Activated naive CD4-positive, alpha-beta T cell treated with anti-CD3 and anti-CD28 coated beads for 36 hours (primary cell): ENCODE results near the gene NLRP1. TPM values are rescaled to one million over a fixed set of nuclear protein-coding genes. Genes with fewer than 3 reads are reported as not detected.

ENCODE experiments used
- CTCF ChIA-PET: fragments of 350-600 bp; sonication (Branson Sonifier 250); formaldehyde crosslinking; loops from one replicate; lab custom pipeline; 2021; ENCODE audit warnings: antibody characterized with exemption; lab: Charles Lee
- DNase-seq: peaks from one replicate; pipeline ENCODE4 v3.0.0-alpha.2; 2020
- H3K27ac Mint-ChIP-seq: one replicate; pipeline ENCODE4 v1.8.0; 2021; ENCODE audit warnings: mild to moderate bottlenecking, mixed read lengths
- H3K27me3 Mint-ChIP-seq: one replicate; pipeline ENCODE4 v1.8.0; 2021; ENCODE audit warnings: low read depth, mixed read lengths
- H3K36me3 Mint-ChIP-seq: one replicate; pipeline ENCODE4 v1.8.0; 2021; ENCODE audit warnings: low read depth, mixed read lengths
- H3K4me1 Mint-ChIP-seq: one replicate; pipeline ENCODE4 v1.8.0; 2021; ENCODE audit warnings: low read depth, mixed read lengths
- H3K4me3 Mint-ChIP-seq: one replicate; pipeline ENCODE4 v1.8.0; 2021; ENCODE audit warnings: mild to moderate bottlenecking, moderate library complexity, mixed read lengths
- H3K9me3 Mint-ChIP-seq: one replicate; pipeline ENCODE4 v1.8.0; 2021; ENCODE audit warnings: mixed read lengths
- intact Hi-C: fragments of 100-400 bp; cut with micrococcal nuclease; formaldehyde crosslinking; loops from one replicate; pipeline ENCODE4 v1.15.1; 2023
- total RNA-seq, 2 experiments: library from RNA; stranded (reverse); gene quantifications; one replicate each; pipeline ENCODE4 v1.2.3, GENCODE V29; 2021

Gene NLRP1
- total RNA-seq, 2 experiments from 2014 or later: 44.9 to 49.4 TPM

- H3K27ac Mint-ChIP-seq: no peak overlapping the region
- CTCF ChIA-PET: interaction anchor here (0.8 kb wide), 1 partner anchor 8 kb away, joined by 3 read pairs; no protein-coding TSS in a partner anchor
- no peaks in the 10 kb centered on the region for H3K27me3 Mint-ChIP-seq
- DNase-seq: no peak
- H3K36me3 Mint-ChIP-seq: peaks cover 25% of the 10 kb centered on the region
- intact Hi-C loops: no loop called here
- H3K4me1 Mint-ChIP-seq: peaks cover 43% of the 10 kb centered on the region
- no peak overlapping the region for H3K4me3 Mint-ChIP-seq
- no peaks in the 10 kb centered on the region for H3K9me3 Mint-ChIP-seq
Measured at GRCh38 chr17:5565808-5566207, 18.5 kb downstream of the NLRP1 start.

GRCh38 chr17:5563456-5563855 is 20.9 kb downstream of the NLRP1 start:
- intact Hi-C loops: no loop called here
- CTCF ChIA-PET: no interaction called here
- H3K4me3 Mint-ChIP-seq: no peak overlapping the region
- no peak overlapping the region for H3K27ac Mint-ChIP-seq
- DNase-seq: no peak
- peaks cover 13% of the 10 kb centered on the region for H3K36me3 Mint-ChIP-seq
- H3K9me3 Mint-ChIP-seq: no peaks in the 10 kb centered on the region
- no peaks in the 10 kb centered on the region for H3K27me3 Mint-ChIP-seq
- H3K4me1 Mint-ChIP-seq: peaks cover 22% of the 10 kb centered on the region

GRCh38 chr17:5562661-5563360 is 21.5 kb downstream of the NLRP1 start:
- no peak for DNase-seq
- peaks cover 11% of the 10 kb centered on the region for H3K36me3 Mint-ChIP-seq
- H3K27me3 Mint-ChIP-seq: no peaks in the 10 kb centered on the region
- peaks cover 22% of the 10 kb centered on the region for H3K4me1 Mint-ChIP-seq
- CTCF ChIA-PET: interaction anchor here (1.2 kb wide), 1 partner anchor 19 kb away, joined by 4 read pairs; no protein-coding TSS in a partner anchor
- no peak overlapping the region for H3K4me3 Mint-ChIP-seq
- H3K9me3 Mint-ChIP-seq: no peaks in the 10 kb centered on the region
- intact Hi-C loops: no loop called here
- peak overlapping the region; percentile 0 for H3K27ac Mint-ChIP-seq

GRCh38 chr17:5561736-5562571 is 22.4 kb downstream of the NLRP1 start:
- no peak for DNase-seq
- H3K36me3 Mint-ChIP-seq: peaks cover 11% of the 10 kb centered on the region
- peaks cover 25% of the 10 kb centered on the region for H3K4me1 Mint-ChIP-seq
- CTCF ChIA-PET: interaction anchor here (1.2 kb wide), 1 partner anchor 20 kb away, joined by 4 read pairs; no protein-coding TSS in a partner anchor
- no peaks in the 10 kb centered on the region for H3K9me3 Mint-ChIP-seq
- H3K27me3 Mint-ChIP-seq: no peaks in the 10 kb centered on the region
- intact Hi-C loops: no loop called here
- H3K27ac Mint-ChIP-seq: no peak overlapping the region
- no peak overlapping the region for H3K4me3 Mint-ChIP-seq

GRCh38 chr17:5560361-5560988 is 23.8 kb downstream of the NLRP1 start:
- H3K4me1 Mint-ChIP-seq: peaks cover 25% of the 10 kb centered on the region
- DNase-seq: no peak
- H3K9me3 Mint-ChIP-seq: no peaks in the 10 kb centered on the region
- intact Hi-C loops: no loop called here
- CTCF ChIA-PET: no interaction called here
- peaks cover 11% of the 10 kb centered on the region for H3K36me3 Mint-ChIP-seq
- H3K27ac Mint-ChIP-seq: no peak overlapping the region
- no peak overlapping the region for H3K4me3 Mint-ChIP-seq
- H3K27me3 Mint-ChIP-seq: no peaks in the 10 kb centered on the region

- Mint-ChIP-seq H3K4me3 (no peak overlapping the region), H3K9me3 (no peaks in the 10 kb centered on the region), H3K4me1 (peaks cover 26% of the 10 kb centered on the region), H3K27ac (no peak overlapping the region), H3K27me3 (no peaks in the 10 kb centered on the region), H3K36me3 (peaks cover 15% of the 10 kb centered on the region)
- no peak for DNase-seq
- intact Hi-C loops: no loop called here
- CTCF ChIA-PET: interaction anchor here (0.6 kb wide), 1 partner anchor 353 kb away, joined by 4 read pairs; no protein-coding TSS in a partner anchor
Measured at GRCh38 chr17:5558815-5559785, 25.2 kb downstream of the NLRP1 start.

GRCh38 chr17:5557990-5558389 is 26.3 kb downstream of the NLRP1 start:
- no peak overlapping the region for H3K27ac Mint-ChIP-seq
- H3K36me3 Mint-ChIP-seq: peaks cover 19% of the 10 kb centered on the region

GRCh38 chr17:5557485-5557884 is 26.8 kb downstream of the NLRP1 start:
- intact Hi-C loops: no loop called here
- Mint-ChIP-seq H3K9me3 (no peaks in the 10 kb centered on the region), H3K4me1 (peaks cover 18% of the 10 kb centered on the region), H3K36me3 (peaks cover 24% of the 10 kb centered on the region), H3K4me3 (no peak overlapping the region), H3K27ac (no peak overlapping the region), H3K27me3 (no peaks in the 10 kb centered on the region)
- CTCF ChIA-PET: interaction anchor here (1.0 to 1.3 kb wide), 2 partner anchors 9 to 30 kb away, joined by 3 read pairs; no protein-coding TSS in a partner anchor
- DNase-seq: no peak

More at GRCh38 chr17:5557990-5558389, 26.3 kb downstream of the NLRP1 start:
- Mint-ChIP-seq H3K27me3 (no peaks in the 10 kb centered on the region), H3K9me3 (no peaks in the 10 kb centered on the region), H3K4me1 (peaks cover 20% of the 10 kb centered on the region), H3K4me3 (no peak overlapping the region)
- CTCF ChIA-PET: interaction anchor here (1.0 to 1.3 kb wide), 2 partner anchors 8 to 29 kb away, joined by 3 read pairs; no protein-coding TSS in a partner anchor
- intact Hi-C loops: no loop called here
- DNase-seq: no peak

- no peak overlapping the region for H3K27ac Mint-ChIP-seq
- H3K4me1 Mint-ChIP-seq: peaks cover 25% of the 10 kb centered on the region
- peaks cover 31% of the 10 kb centered on the region for H3K36me3 Mint-ChIP-seq
- intact Hi-C loops: no loop called here
- CTCF ChIA-PET: no interaction called here
- H3K9me3 Mint-ChIP-seq: no peaks in the 10 kb centered on the region
- DNase-seq: no peak
- H3K27me3 Mint-ChIP-seq: no peaks in the 10 kb centered on the region
- no peak overlapping the region for H3K4me3 Mint-ChIP-seq
Measured at GRCh38 chr17:5555254-5555653, 29.1 kb downstream of the NLRP1 start.

GRCh38 chr17:5553479-5553878 is 30.8 kb downstream of the NLRP1 start:
- H3K27me3 Mint-ChIP-seq: no peaks in the 10 kb centered on the region
- CTCF ChIA-PET: no interaction called here
- peaks cover 25% of the 10 kb centered on the region for H3K4me1 Mint-ChIP-seq
- H3K27ac Mint-ChIP-seq: no peak overlapping the region
- DNase-seq: no peak
- no peak overlapping the region for H3K4me3 Mint-ChIP-seq
- peaks cover 35% of the 10 kb centered on the region for H3K36me3 Mint-ChIP-seq
- intact Hi-C loops: no loop called here
- no peaks in the 10 kb centered on the region for H3K9me3 Mint-ChIP-seq

- intact Hi-C loops: no loop called here
- Mint-ChIP-seq H3K4me1 (peaks cover 28% of the 10 kb centered on the region), H3K27ac (peak overlapping the region; percentile 17), H3K36me3 (peaks cover 40% of the 10 kb centered on the region), H3K27me3 (no peaks in the 10 kb centered on the region), H3K4me3 (no peak overlapping the region), H3K9me3 (no peaks in the 10 kb centered on the region)
- CTCF ChIA-PET: no interaction called here
- no peak for DNase-seq
Measured at GRCh38 chr17:5552841-5553240, 31.5 kb downstream of the NLRP1 start.
